HEK293 (cell line): ENCODE results near the gene CRB2.

Experiments
- MYNN ChIP-seq: fragments of 450-650 bp; formaldehyde crosslinking; IDR thresholded peaks from 2 replicates; pipeline ENCODE4 v1.5.1; 2016; ENCODE audit warnings: missing biosample characterization, missing genetic modification characterization, borderline replicate concordance
- ZBTB8A ChIP-seq: fragments of 450-650 bp; formaldehyde crosslinking; IDR thresholded peaks from 2 replicates; pipeline ENCODE4 v1.5.1; 2016; ENCODE audit warnings: missing biosample characterization, missing genetic modification characterization
- ZIC2 ChIP-seq: fragments of 450-650 bp; formaldehyde crosslinking; IDR thresholded peaks from 2 replicates; pipeline ENCODE4 v1.5.1; 2016; ENCODE audit warnings: missing biosample characterization, missing genetic modification characterization
- ZNF292 ChIP-seq: fragments of 450-650 bp; formaldehyde crosslinking; IDR thresholded peaks from 2 replicates; pipeline ENCODE4 v1.5.1; 2016; ENCODE audit warnings: low read depth, missing biosample characterization, missing genetic modification characterization, borderline replicate concordance
- ZNF416 ChIP-seq: fragments of 450-650 bp; formaldehyde crosslinking; IDR thresholded peaks from 2 replicates; pipeline ENCODE4 v1.5.1; 2016; ENCODE audit warnings: missing biosample characterization, missing genetic modification characterization
- ZNF510 ChIP-seq: fragments of 450-650 bp; formaldehyde crosslinking; IDR thresholded peaks from 2 replicates; pipeline ENCODE4 v1.5.1; 2018; ENCODE audit warnings: mild to moderate bottlenecking, missing genetic modification characterization, missing biosample characterization; ENCODE audit not compliant: insufficient replicate concordance
- ZNF645 ChIP-seq: fragments of 450-650 bp; formaldehyde crosslinking; IDR thresholded peaks from 2 replicates; pipeline ENCODE4; 2016; ENCODE audit warnings: missing biosample characterization, missing genetic modification characterization
- ZSCAN18 ChIP-seq: fragments of 450-650 bp; formaldehyde crosslinking; IDR thresholded peaks from 2 replicates; pipeline ENCODE4 v1.5.1; 2016; ENCODE audit warnings: missing biosample characterization, missing genetic modification characterization
- ZSCAN23 ChIP-seq: fragments of 450-650 bp; formaldehyde crosslinking; IDR thresholded peaks from 2 replicates; pipeline ENCODE4 v1.5.1; 2016; ENCODE audit warnings: missing biosample characterization, missing genetic modification characterization
- TF ChIP-seq, protein P1 (sequence below): fragments of 450-650 bp; formaldehyde crosslinking; IDR thresholded peaks from 2 replicates; pipeline ENCODE4 v1.5.1; 2016; ENCODE audit warnings: missing biosample characterization, missing genetic modification characterization

DNA sequence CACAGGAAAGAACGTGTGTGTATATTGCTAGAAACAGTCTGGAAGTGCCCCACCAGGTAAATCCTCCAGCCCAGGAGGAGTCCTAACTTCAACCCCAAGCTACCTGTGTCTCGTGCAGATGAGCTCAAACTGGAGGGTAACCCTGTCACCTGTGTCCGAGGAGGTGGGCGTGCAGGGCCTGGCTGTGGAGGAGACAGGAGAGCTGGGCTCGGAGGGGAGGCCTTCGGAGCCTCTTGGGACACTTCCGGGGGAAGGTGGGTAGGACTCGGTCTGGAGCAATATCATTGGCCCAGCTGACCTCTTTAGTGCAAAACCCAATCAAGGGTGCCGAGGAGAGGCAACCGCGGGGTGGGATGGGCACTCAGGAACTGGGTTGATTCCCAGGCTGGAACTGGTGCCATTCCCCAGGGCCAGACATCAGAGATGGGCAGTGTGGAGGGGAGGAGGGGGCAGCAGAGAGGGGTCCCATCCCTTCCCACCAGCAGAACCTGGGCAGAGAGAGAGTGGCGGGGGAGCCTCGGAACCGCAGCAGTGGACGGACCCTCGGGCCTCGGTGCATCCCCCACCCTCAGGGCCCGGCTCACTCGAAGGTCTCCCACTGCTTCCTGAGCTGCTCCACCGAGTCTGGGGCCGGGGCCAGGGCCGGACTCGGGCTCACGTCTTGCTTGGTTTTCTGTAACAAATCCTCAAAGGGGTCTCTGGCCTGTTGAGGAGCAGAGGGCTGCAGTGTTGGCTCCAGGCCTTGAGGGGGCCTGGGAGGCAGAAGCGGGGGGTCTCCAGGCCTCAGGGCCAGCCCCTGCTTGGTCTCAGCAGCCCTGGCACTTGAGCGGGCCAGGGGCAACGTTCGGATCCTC, 25.1 kb downstream of the CRB2 start:
- TF ChIP-seq, protein P1, sequence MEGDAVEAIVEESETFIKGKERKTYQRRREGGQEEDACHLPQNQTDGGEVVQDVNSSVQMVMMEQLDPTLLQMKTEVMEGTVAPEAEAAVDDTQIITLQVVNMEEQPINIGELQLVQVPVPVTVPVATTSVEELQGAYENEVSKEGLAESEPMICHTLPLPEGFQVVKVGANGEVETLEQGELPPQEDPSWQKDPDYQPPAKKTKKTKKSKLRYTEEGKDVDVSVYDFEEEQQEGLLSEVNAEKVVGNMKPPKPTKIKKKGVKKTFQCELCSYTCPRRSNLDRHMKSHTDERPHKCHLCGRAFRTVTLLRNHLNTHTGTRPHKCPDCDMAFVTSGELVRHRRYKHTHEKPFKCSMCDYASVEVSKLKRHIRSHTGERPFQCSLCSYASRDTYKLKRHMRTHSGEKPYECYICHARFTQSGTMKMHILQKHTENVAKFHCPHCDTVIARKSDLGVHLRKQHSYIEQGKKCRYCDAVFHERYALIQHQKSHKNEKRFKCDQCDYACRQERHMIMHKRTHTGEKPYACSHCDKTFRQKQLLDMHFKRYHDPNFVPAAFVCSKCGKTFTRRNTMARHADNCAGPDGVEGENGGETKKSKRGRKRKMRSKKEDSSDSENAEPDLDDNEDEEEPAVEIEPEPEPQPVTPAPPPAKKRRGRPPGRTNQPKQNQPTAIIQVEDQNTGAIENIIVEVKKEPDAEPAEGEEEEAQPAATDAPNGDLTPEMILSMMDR (tag by site-specific recombination), result no peak
- TF ChIP-seq ZSCAN18 (tag by site-specific recombination) (no peak), ZNF416 (tag by site-specific recombination) (no peak), ZBTB8A (tag by site-specific recombination) (no peak), ZSCAN23 (tag by site-specific recombination) (no peak), ZNF510 (tag by site-specific recombination) (no peak), ZIC2 (no peak), ZNF645 (no peak), MYNN (tag by site-specific recombination) (no peak), ZNF292 (tag by site-specific recombination) (no peak)
